ENCODE data around the gene SCO2. TPM values are rescaled to one million over a fixed set of nuclear protein-coding genes. Genes with fewer than 3 reads are reported as not detected.

The SCO2 gene
- total and polyA plus RNA-seq, 2 donors, result 0.79 to 3.3 TPM

Other genes with a start within 250 kb of the SCO2 start
- gene PLXNB2, start 218.0 kb downstream of the SCO2 start, total RNA-seq, result 61.7 TPM
- gene PLXNB2, start 218.0 kb downstream of the SCO2 start, polyA plus RNA-seq, result 106 TPM
- gene DENND6B, start 198.6 kb downstream of the SCO2 start, total RNA-seq, result 4.1 TPM
- gene DENND6B, start 198.6 kb downstream of the SCO2 start, polyA plus RNA-seq, result 4.6 TPM
- gene PPP6R2, start 182.3 kb downstream of the SCO2 start, total RNA-seq, result 31.1 TPM
- gene PPP6R2, start 182.3 kb downstream of the SCO2 start, polyA plus RNA-seq, result 46.0 TPM
- gene SBF1, start 50.6 kb downstream of the SCO2 start, total RNA-seq, result 28.3 TPM
- gene SBF1, start 50.6 kb downstream of the SCO2 start, polyA plus RNA-seq, result 44.8 TPM
- 0.37 TPM for gene ADM2, start 44.1 kb downstream of the SCO2 start, total RNA-seq
- 0.11 TPM for gene ADM2, start 44.1 kb downstream of the SCO2 start, polyA plus RNA-seq
- not detected for gene MIOX, start 38.7 kb downstream of the SCO2 start, total RNA-seq
- gene MIOX, start 38.7 kb downstream of the SCO2 start, polyA plus RNA-seq, result not detected
- 21.4 TPM for gene LMF2, start 17.9 kb downstream of the SCO2 start, total RNA-seq
- 61.3 TPM for gene LMF2, start 17.9 kb downstream of the SCO2 start, polyA plus RNA-seq
- gene NCAPH2, start 17.4 kb downstream of the SCO2 start, total RNA-seq, result 27.5 TPM
- gene NCAPH2, start 17.4 kb downstream of the SCO2 start, polyA plus RNA-seq, result 38.4 TPM
- gene TYMP, start 4.4 kb upstream of the SCO2 start, total RNA-seq, result 9.5 TPM
- gene TYMP, start 4.4 kb upstream of the SCO2 start, polyA plus RNA-seq, result 84.1 TPM
- gene KLHDC7B, start 20.3 kb upstream of the SCO2 start, total RNA-seq, result 0.11 TPM
- 0.33 TPM for gene KLHDC7B, start 20.3 kb upstream of the SCO2 start, polyA plus RNA-seq
- gene SYCE3, start 37.3 kb upstream of the SCO2 start, total RNA-seq, result not detected
- gene SYCE3, start 37.3 kb upstream of the SCO2 start, polyA plus RNA-seq, result not detected
- gene CPT1B, start 52.8 kb upstream of the SCO2 start, total RNA-seq, result 6.2 TPM
- 5.5 TPM for gene CPT1B, start 52.8 kb upstream of the SCO2 start, polyA plus RNA-seq
- 28.0 TPM for gene CHKB, start 57.3 kb upstream of the SCO2 start, total RNA-seq
- gene CHKB, start 57.3 kb upstream of the SCO2 start, polyA plus RNA-seq, result 45.7 TPM
- 1.2 TPM for gene MAPK8IP2, start 75.2 kb upstream of the SCO2 start, total RNA-seq
- 1.6 TPM for gene MAPK8IP2, start 75.2 kb upstream of the SCO2 start, polyA plus RNA-seq
- 8.7 TPM for gene ARSA, start 102.6 kb upstream of the SCO2 start, total RNA-seq
- 36.3 TPM for gene ARSA, start 102.6 kb upstream of the SCO2 start, polyA plus RNA-seq
- gene SHANK3, start 147.2 kb upstream of the SCO2 start, total RNA-seq, result 8.1 TPM
- 18.5 TPM for gene SHANK3, start 147.2 kb upstream of the SCO2 start, polyA plus RNA-seq
- gene ACR, start 212.6 kb upstream of the SCO2 start, total RNA-seq, result not detected
- 0.30 TPM for gene ACR, start 212.6 kb upstream of the SCO2 start, polyA plus RNA-seq